HepG2 (cell line): ENCODE data around the gene ANKRD65. TPM values are rescaled to one million over a fixed set of nuclear protein-coding genes. Genes with fewer than 3 reads are reported as not detected.
A peak's percentile ranks its signal among the peaks of the same experiment; 100 is the strongest.

Experiments
- ATF7-NPFF ChIP-seq: sonication (generic); formaldehyde crosslinking; IDR thresholded peaks from 2 replicates; pipeline ENCODE4 v1.8.1; 2023; ENCODE audit warnings: mild to moderate bottlenecking, low read depth, missing genetic modification reagents, moderate library complexity
- DNMT1 ChIP-seq: sonication (generic); formaldehyde crosslinking; IDR thresholded peaks from 2 replicates; pipeline ENCODE4 v1.5.1; 2020; ENCODE audit warnings: mild to moderate bottlenecking, missing genetic modification reagents
- ETV6 ChIP-seq: sonication (generic); formaldehyde crosslinking; conservative IDR thresholded peaks from 2 replicates; pipeline ENCODE4 v1.4.0; 2020; ENCODE audit warnings: missing genetic modification reagents
- FIP1L1 ChIP-seq: fragments of 200-400 bp; formaldehyde crosslinking; IDR thresholded peaks from 2 replicates; pipeline ENCODE4 v1.6.1; 2018; ENCODE audit warnings: low read depth, mild to moderate bottlenecking, low read length, moderate library complexity, borderline replicate concordance; ENCODE audit not compliant: insufficient read depth
- FOSL1 ChIP-seq: sonication (generic); formaldehyde crosslinking; IDR thresholded peaks from 2 replicates; pipeline ENCODE4 v1.9.0; 2021; ENCODE audit warnings: missing genetic modification reagents, borderline replicate concordance
- HIVEP1 ChIP-seq: sonication (generic); formaldehyde crosslinking; IDR thresholded peaks from 2 replicates; pipeline ENCODE4 v1.4.0; 2020; ENCODE audit warnings: mild to moderate bottlenecking, missing genetic modification reagents
- HOXA5 ChIP-seq: sonication (generic); formaldehyde crosslinking; IDR thresholded peaks from 2 replicates; pipeline ENCODE4 v1.4.0; 2020; ENCODE audit warnings: missing genetic modification reagents
- HOXA9 ChIP-seq: sonication (generic); formaldehyde crosslinking; IDR thresholded peaks from 2 replicates; pipeline ENCODE4 v1.8.1; 2022; ENCODE audit warnings: missing genetic modification reagents, mild to moderate bottlenecking, moderate library complexity, borderline replicate concordance
- KLF11 ChIP-seq: IDR thresholded peaks from 2 replicates; pipeline ENCODE4 v1.6.1; 2016; ENCODE audit warnings: missing compliant biosample characterization
- KLF12 ChIP-seq: sonication (generic); formaldehyde crosslinking; IDR thresholded peaks from 2 replicates; pipeline ENCODE4 v1.4.0; 2020; ENCODE audit warnings: missing genetic modification reagents, borderline replicate concordance
- NFE2L2 ChIP-seq: fragments of 150-350 bp; IDR thresholded peaks from 2 replicates; pipeline ENCODE4 v1.6.1; 2014; ENCODE audit warnings: low read length
- RXRA ChIP-seq: sonication (generic); formaldehyde crosslinking; IDR thresholded peaks from 2 replicates; pipeline ENCODE4 v1.5.1; 2020; ENCODE audit warnings: missing genetic modification reagents
- SNAI1 ChIP-seq: sonication (generic); formaldehyde crosslinking; IDR thresholded peaks from 2 replicates; pipeline ENCODE4 v1.5.0; 2020; ENCODE audit warnings: mild to moderate bottlenecking, missing genetic modification reagents, borderline replicate concordance
- SNAPC2 ChIP-seq: sonication (generic); formaldehyde crosslinking; IDR thresholded peaks from 2 replicates; pipeline ENCODE4 v1.8.1; 2022; ENCODE audit warnings: mild to moderate bottlenecking, missing genetic modification reagents
- SPEN ChIP-seq: sonication (generic); formaldehyde crosslinking; IDR thresholded peaks from 2 replicates; pipeline ENCODE4 v1.5.1; 2020; ENCODE audit warnings: low read depth, mild to moderate bottlenecking, missing genetic modification reagents
- SRY ChIP-seq: sonication (generic); formaldehyde crosslinking; IDR thresholded peaks from 2 replicates; pipeline ENCODE4 v1.8.0; 2022; ENCODE audit warnings: mild to moderate bottlenecking, missing genetic modification reagents
- ZNF251 ChIP-seq: sonication (generic); formaldehyde crosslinking; IDR thresholded peaks from 2 replicates; pipeline ENCODE4 v1.9.0; 2021; ENCODE audit warnings: mild to moderate bottlenecking, missing genetic modification reagents
- ZNF296 ChIP-seq: sonication (generic); formaldehyde crosslinking; conservative IDR thresholded peaks from 2 replicates; pipeline ENCODE4 v1.5.0; 2020; ENCODE audit warnings: mild to moderate bottlenecking, missing genetic modification reagents
- ZNF496 ChIP-seq: sonication (generic); formaldehyde crosslinking; IDR thresholded peaks from 2 replicates; pipeline ENCODE4 v1.8.1; 2023; ENCODE audit warnings: mild to moderate bottlenecking, moderate library complexity, missing genetic modification reagents; ENCODE audit not compliant: insufficient replicate concordance
- ZNF749 ChIP-seq: sonication (generic); formaldehyde crosslinking; IDR thresholded peaks from 2 replicates; pipeline ENCODE4 v1.8.0; 2022; ENCODE audit warnings: mild to moderate bottlenecking, missing genetic modification reagents, moderate library complexity, borderline replicate concordance
- ZNF891 ChIP-seq: sonication (generic); formaldehyde crosslinking; IDR thresholded peaks from 2 replicates; pipeline ENCODE4 v1.5.0; 2020; ENCODE audit warnings: mild to moderate bottlenecking, missing genetic modification reagents
- polyA plus RNA-seq, 8 experiments: library from polyadenylated mRNA; depleted of rRNA in 3 of 8; stranded (reverse) in 7 of 8; unstranded in 1 of 8; fragments of >200 nt; fragmentation: Illumina TruSeq in 4 of 8; extraction: Trizol in 4 of 8; gene quantifications; 2 replicates each; pipeline versions ENCODE4 v1.2.1 to v1.2.3, GENCODE V29; 2011 to 2016; ENCODE audit warnings: low read depth in 4 of 8, missing spikeins in 1 of 8, mixed read lengths in 1 of 8; ENCODE audit not compliant: insufficient read depth in 1 of 8
- total RNA-seq, 5 experiments: library from RNA; depleted of rRNA; stranded (reverse); fragments of >200 nt; fragmentation: Illumina TruSeq; extraction: Trizol; gene quantifications; 2 replicates each; pipeline ENCODE4 v1.2.3, GENCODE V29; 2016; ENCODE audit warnings: low read depth in 1 of 5
- TF ChIP-seq, protein P1 (sequence below): sonication (generic); formaldehyde crosslinking; IDR thresholded peaks from 2 replicates; pipeline ENCODE4 v1.4.0; 2020; ENCODE audit warnings: mild to moderate bottlenecking, missing genetic modification reagents
- TF ChIP-seq, protein P2 (sequence below): sonication (generic); formaldehyde crosslinking; IDR thresholded peaks from 2 replicates; pipeline ENCODE4 v1.4.0; 2020; ENCODE audit warnings: missing genetic modification reagents, borderline replicate concordance

Gene ANKRD65
- total and polyA plus RNA-seq, 2 of the 13 experiments (the other 11 are each of a cell fraction or from before 2014, with no cell fraction given): 12.1 to 30.1 TPM

DNA sequence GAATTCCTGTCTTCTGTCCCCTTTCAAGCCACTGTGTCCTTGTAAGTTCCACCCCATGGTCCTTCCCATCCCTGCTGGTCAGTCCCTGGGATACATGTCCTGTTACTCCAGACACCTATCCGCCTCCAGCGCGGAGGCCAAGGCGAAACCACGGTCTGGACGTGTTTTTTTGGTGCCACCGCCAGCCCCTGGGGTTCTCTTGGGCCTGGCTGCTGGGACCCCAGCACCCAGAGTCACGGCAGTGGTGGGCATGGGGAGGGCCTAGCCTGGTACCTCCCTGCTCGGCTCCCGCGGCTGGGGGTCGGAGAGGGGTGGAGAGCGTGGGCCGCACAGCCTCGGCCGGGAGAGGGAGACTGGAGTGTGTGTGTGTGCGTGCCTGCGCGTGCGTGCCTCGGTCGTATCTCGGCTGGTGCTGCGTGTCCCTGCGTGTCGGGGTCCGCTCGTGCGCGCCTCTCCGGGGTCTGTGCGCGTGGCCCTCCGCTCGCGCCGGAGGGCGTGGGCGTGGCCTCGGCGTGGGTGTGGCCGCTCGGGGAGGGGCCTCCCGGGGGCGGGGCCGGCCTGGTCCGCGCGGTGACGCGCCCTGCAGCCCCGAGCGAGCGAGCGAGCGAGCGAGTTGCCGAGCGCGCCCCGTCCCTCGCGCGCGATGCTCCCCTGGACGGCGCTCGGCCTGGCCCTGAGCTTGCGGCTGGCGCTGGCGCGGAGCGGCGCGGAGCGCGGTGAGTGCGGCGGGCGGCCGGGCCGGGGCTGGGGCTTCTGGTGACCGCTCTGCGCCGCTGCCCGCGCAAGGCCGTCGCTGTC lies 14.2 kb upstream of the ANKRD65 start, which contains the start of gene VWA1 (continued):
- TF ChIP-seq, protein P1, sequence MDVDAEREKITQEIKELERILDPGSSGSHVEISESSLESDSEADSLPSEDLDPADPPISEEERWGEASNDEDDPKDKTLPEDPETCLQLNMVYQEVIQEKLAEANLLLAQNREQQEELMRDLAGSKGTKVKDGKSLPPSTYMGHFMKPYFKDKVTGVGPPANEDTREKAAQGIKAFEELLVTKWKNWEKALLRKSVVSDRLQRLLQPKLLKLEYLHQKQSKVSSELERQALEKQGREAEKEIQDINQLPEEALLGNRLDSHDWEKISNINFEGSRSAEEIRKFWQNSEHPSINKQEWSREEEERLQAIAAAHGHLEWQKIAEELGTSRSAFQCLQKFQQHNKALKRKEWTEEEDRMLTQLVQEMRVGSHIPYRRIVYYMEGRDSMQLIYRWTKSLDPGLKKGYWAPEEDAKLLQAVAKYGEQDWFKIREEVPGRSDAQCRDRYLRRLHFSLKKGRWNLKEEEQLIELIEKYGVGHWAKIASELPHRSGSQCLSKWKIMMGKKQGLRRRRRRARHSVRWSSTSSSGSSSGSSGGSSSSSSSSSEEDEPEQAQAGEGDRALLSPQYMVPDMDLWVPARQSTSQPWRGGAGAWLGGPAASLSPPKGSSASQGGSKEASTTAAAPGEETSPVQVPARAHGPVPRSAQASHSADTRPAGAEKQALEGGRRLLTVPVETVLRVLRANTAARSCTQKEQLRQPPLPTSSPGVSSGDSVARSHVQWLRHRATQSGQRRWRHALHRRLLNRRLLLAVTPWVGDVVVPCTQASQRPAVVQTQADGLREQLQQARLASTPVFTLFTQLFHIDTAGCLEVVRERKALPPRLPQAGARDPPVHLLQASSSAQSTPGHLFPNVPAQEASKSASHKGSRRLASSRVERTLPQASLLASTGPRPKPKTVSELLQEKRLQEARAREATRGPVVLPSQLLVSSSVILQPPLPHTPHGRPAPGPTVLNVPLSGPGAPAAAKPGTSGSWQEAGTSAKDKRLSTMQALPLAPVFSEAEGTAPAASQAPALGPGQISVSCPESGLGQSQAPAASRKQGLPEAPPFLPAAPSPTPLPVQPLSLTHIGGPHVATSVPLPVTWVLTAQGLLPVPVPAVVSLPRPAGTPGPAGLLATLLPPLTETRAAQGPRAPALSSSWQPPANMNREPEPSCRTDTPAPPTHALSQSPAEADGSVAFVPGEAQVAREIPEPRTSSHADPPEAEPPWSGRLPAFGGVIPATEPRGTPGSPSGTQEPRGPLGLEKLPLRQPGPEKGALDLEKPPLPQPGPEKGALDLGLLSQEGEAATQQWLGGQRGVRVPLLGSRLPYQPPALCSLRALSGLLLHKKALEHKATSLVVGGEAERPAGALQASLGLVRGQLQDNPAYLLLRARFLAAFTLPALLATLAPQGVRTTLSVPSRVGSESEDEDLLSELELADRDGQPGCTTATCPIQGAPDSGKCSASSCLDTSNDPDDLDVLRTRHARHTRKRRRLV (CRISPR knock-in tag): no peak
- peak; percentile 65 for TF ChIP-seq DNMT1 (CRISPR knock-in tag)
- TF ChIP-seq, protein P2, sequence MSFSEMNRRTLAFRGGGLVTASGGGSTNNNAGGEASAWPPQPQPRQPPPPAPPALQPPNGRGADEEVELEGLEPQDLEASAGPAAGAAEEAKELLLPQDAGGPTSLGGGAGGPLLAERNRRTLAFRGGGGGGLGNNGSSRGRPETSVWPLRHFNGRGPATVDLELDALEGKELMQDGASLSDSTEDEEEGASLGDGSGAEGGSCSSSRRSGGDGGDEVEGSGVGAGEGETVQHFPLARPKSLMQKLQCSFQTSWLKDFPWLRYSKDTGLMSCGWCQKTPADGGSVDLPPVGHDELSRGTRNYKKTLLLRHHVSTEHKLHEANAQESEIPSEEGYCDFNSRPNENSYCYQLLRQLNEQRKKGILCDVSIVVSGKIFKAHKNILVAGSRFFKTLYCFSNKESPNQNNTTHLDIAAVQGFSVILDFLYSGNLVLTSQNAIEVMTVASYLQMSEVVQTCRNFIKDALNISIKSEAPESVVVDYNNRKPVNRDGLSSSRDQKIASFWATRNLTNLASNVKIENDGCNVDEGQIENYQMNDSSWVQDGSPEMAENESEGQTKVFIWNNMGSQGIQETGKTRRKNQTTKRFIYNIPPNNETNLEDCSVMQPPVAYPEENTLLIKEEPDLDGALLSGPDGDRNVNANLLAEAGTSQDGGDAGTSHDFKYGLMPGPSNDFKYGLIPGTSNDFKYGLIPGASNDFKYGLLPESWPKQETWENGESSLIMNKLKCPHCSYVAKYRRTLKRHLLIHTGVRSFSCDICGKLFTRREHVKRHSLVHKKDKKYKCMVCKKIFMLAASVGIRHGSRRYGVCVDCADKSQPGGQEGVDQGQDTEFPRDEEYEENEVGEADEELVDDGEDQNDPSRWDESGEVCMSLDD (CRISPR knock-in tag): no peak
- TF ChIP-seq KLF12 (CRISPR knock-in tag): 0 out of 2 replicates have a peak, but pooled peaks have one; percentile 32
- TF ChIP-seq KLF11: no peak
- TF ChIP-seq FIP1L1: no peak
- TF ChIP-seq ATF7-NPFF (CRISPR knock-in tag): no peak; the same call in 1 of the 2 replicates
- no peak for TF ChIP-seq NFE2L2
- TF ChIP-seq ZNF251: no peak
- TF ChIP-seq HOXA9: no peak
- no peak for TF ChIP-seq HOXA5 (CRISPR knock-in tag)
- no peak for TF ChIP-seq SRY (CRISPR knock-in tag)
- peak; percentile 48; the same call in 1 of the 2 replicates for TF ChIP-seq RXRA (CRISPR knock-in tag)
- TF ChIP-seq ZNF496 (CRISPR knock-in tag): no peak
- 0 out of 2 replicates have a peak, but pooled peaks have one; percentile 44 for TF ChIP-seq ZNF749
- TF ChIP-seq HIVEP1 (CRISPR knock-in tag): no peak
- TF ChIP-seq FOSL1: no peak
- no peak for TF ChIP-seq SNAI1 (CRISPR knock-in tag)
- TF ChIP-seq ZNF891: no peak
- no peak for TF ChIP-seq ZNF296 (CRISPR knock-in tag)
- peak; percentile 64 for TF ChIP-seq SPEN (CRISPR knock-in tag)
- TF ChIP-seq ETV6: no peak
- TF ChIP-seq SNAPC2 (CRISPR knock-in tag): no peak
